Chondrocyte (in vitro differentiated cells): Measurements from ENCODE around the gene NDST4. TPM values are rescaled to one million over a fixed set of nuclear protein-coding genes. Genes with fewer than 3 reads are reported as not detected.

Experiments used
- DNase-seq: peaks from one replicate; pipeline ENCODE4 v3.0.0; 2021; ENCODE audit warnings: mixed read lengths, low spot score
- H3K27ac Mint-ChIP-seq: one replicate; pipeline ENCODE4 v1.8.0; 2021; ENCODE audit warnings: mild to moderate bottlenecking, moderate library complexity, mixed read lengths; ENCODE audit not compliant: unreplicated experiment
- H3K27me3 Mint-ChIP-seq: 2 replicates; pipeline ENCODE4 v1.8.0; 2021; ENCODE audit warnings: low read depth, mixed read lengths
- H3K36me3 Mint-ChIP-seq: 2 replicates; pipeline ENCODE4 v1.8.0; 2021; ENCODE audit warnings: low read depth, mixed read lengths
- H3K4me1 Mint-ChIP-seq: 2 replicates; pipeline ENCODE4 v1.8.0; 2021; ENCODE audit warnings: low read depth, mild to moderate bottlenecking, mixed read lengths
- H3K4me3 Mint-ChIP-seq: one replicate; pipeline ENCODE4 v1.8.0; 2021; ENCODE audit warnings: mild to moderate bottlenecking, moderate library complexity, mixed read lengths; ENCODE audit not compliant: unreplicated experiment
- H3K9me3 Mint-ChIP-seq: 2 replicates; pipeline ENCODE4 v1.8.0; 2021; ENCODE audit warnings: low read depth, mixed read lengths
- CTCF ChIP-seq: fragments of 200-600 bp; sonication (generic); IDR thresholded peaks from 2 replicates; pipeline ENCODE4 v1.5.0; 2021; ENCODE audit warnings: antibody characterized with exemption, mild to moderate bottlenecking, moderate library complexity
- long read RNA-seq: library from polyadenylated mRNA; stranded (forward); transcript quantifications from one replicate; pipeline ENCODE4 v2.0.0, GENCODE V29; 2021
- total RNA-seq: library from RNA; stranded (reverse); gene quantifications from 3 replicates; pipeline ENCODE4 v1.2.1, GENCODE V29; 2021

Gene NDST4
- 1.4 TPM in 1 of 3 replicates, not detected in the others for total RNA-seq
- long read RNA-seq, partial matches to known transcripts = 0 of 1 reads
- long read RNA-seq, other reads (novel, unspliced or antisense) = 1 of 1 reads

- Mint-ChIP-seq H3K9me3 (no peaks in the 10 kb centered on the region), H3K27me3 (no peaks in the 10 kb centered on the region), H3K4me1 (peaks cover 23% of the 10 kb centered on the region), H3K4me3 (peak within 1 kb of the TSS; percentile 64), H3K27ac (peak within 1 kb of the TSS; percentile 20), H3K36me3 (no peaks in the 10 kb centered on the region)
- no peak for DNase-seq
- TF ChIP-seq CTCF = peak; percentile 55
Observed at GRCh38 chr4:115113506-115114106, at the start of gene NDST4. Gene NDST4 (minus strand): TSS chr4:115113620. CDS start chr4:115077036, 36,584 bp downstream.

GRCh38 chr4:115159141-115159540 is 45.7 kb upstream of the NDST4 start:
- peaks cover 16% of the 10 kb centered on the region for H3K4me1 Mint-ChIP-seq
- H3K36me3 Mint-ChIP-seq = no peaks in the 10 kb centered on the region
- H3K4me3 Mint-ChIP-seq = no peak overlapping the region
- no peaks in the 10 kb centered on the region for H3K27me3 Mint-ChIP-seq
- H3K9me3 Mint-ChIP-seq = no peaks in the 10 kb centered on the region
- DNase-seq = no peak
- H3K27ac Mint-ChIP-seq = no peak overlapping the region
- no peak for TF ChIP-seq CTCF

GRCh38 chr4:115158296-115158695 is 44.9 kb upstream of the NDST4 start:
- DNase-seq = no peak
- Mint-ChIP-seq H3K9me3 (no peaks in the 10 kb centered on the region), H3K27me3 (no peaks in the 10 kb centered on the region), H3K4me3 (no peak overlapping the region), H3K27ac (no peak overlapping the region), H3K4me1 (peaks cover 13% of the 10 kb centered on the region), H3K36me3 (no peaks in the 10 kb centered on the region)
- no peak for TF ChIP-seq CTCF

GRCh38 chr4:115154826-115155225 is 41.4 kb upstream of the NDST4 start:
- DNase-seq = no peak
- H3K9me3 Mint-ChIP-seq = no peaks in the 10 kb centered on the region
- H3K4me1 Mint-ChIP-seq = peaks cover 13% of the 10 kb centered on the region

GRCh38 chr4:115152965-115153364 is 39.5 kb upstream of the NDST4 start:
- Mint-ChIP-seq H3K9me3 (no peaks in the 10 kb centered on the region), H3K27ac (no peak overlapping the region), H3K36me3 (no peaks in the 10 kb centered on the region), H3K4me1 (peaks cover 4% of the 10 kb centered on the region), H3K27me3 (no peaks in the 10 kb centered on the region), H3K4me3 (no peak overlapping the region)
- DNase-seq = no peak
- no peak for TF ChIP-seq CTCF

More at GRCh38 chr4:115154826-115155225, 41.4 kb upstream of the NDST4 start:
- no peak overlapping the region for H3K27ac Mint-ChIP-seq
- H3K27me3 Mint-ChIP-seq = no peaks in the 10 kb centered on the region
- no peaks in the 10 kb centered on the region for H3K36me3 Mint-ChIP-seq
- peak; percentile 73 for TF ChIP-seq CTCF
- H3K4me3 Mint-ChIP-seq = no peak overlapping the region
